HCT116 (cell line): ENCODE data around the gene DDX1. TPM values are rescaled to one million over a fixed set of nuclear protein-coding genes. Genes with fewer than 3 reads are reported as not detected.

Experiments
- ATAC-seq: fragments of 200-7000 bp; cut with Tn5 transposase; 2 replicates; pipeline ENCODE4 v1.9.1; 2020; ENCODE audit warnings: mild to moderate bottlenecking, moderate library complexity
- BruUV-seq: library from RNA; stranded (reverse); fragments of 400-500 nt; replicated peaks from 2 replicates; lab custom pipeline; 2021; lab: Mats Ljungman, UMichigan
- CTCF ChIA-PET: fragments of 300-600 bp; sonication (Branson Sonifier 250); formaldehyde crosslinking; loops from one replicate; lab custom pipeline; 2021; ENCODE audit warnings: antibody characterized with exemption; lab: Charles Lee
- POLR2A ChIA-PET: fragments of 300-600, 350-600 bp; sonication (Branson Sonifier 250); formaldehyde crosslinking; loops from one replicate; lab custom pipeline; 2021; ENCODE audit warnings: antibody characterized with exemption; lab: Charles Lee
- RAD21 ChIA-PET, 2 experiments: fragments of 300-600 bp; sonication (Branson Sonifier 250); formaldehyde crosslinking; loops; one replicate each; lab custom pipeline; 2023; ENCODE audit warnings: low total read pairs in 2 of 2; ENCODE audit not compliant: uncharacterized antibody in 2 of 2, unreplicated experiment in 2 of 2, low non-redundant PET in 1 of 2; lab: Charles Lee
- DNase-seq: peaks from one replicate; pipeline ENCODE4 v3.0.0-alpha.2; 2010; ENCODE audit warnings: low read depth, low spot score
- H2AFZ ChIP-seq: fragments of 200-600 bp; shearing (Covaris generic), sonication (generic); 2 replicates; pipeline ENCODE4 v1.6.1; 2017; ENCODE audit warnings: low read depth, mixed run types, mixed read lengths, antibody characterized with exemption, low read length; ENCODE audit not compliant: poor library complexity, severe bottlenecking
- H3K27ac ChIP-seq: 2 replicates; pipeline ENCODE4 v1.5.1; 2012; ENCODE audit warnings: low read depth, low read length
- H3K27me3 ChIP-seq: fragments of 200-600 bp; sonication (generic); 2 replicates; pipeline ENCODE4 v1.6.1; 2016; ENCODE audit warnings: mixed run types, low read length, mixed read lengths; ENCODE audit not compliant: insufficient read depth
- H3K36me3 ChIP-seq, 2 experiments: fragments of 200-500 bp in 1 of 2; fragments of 200-600 bp in 1 of 2; sonication (Bioruptor generic) in 1 of 2; sonication (generic) in 1 of 2; 2 replicates each; pipeline versions ENCODE4 v1.5.1 to v1.6.1; 2014 to 2016; ENCODE audit warnings: low read length in 2 of 2, inconsistent platforms in 1 of 2, mixed read lengths in 1 of 2, mixed run types in 1 of 2; ENCODE audit not compliant: insufficient read depth in 2 of 2, control insufficient read depth in 1 of 2
- H3K4me1 ChIP-seq, 2 experiments: fragments of 200-600 bp in 1 of 2; sonication (generic) in 1 of 2; 2 replicates each; pipeline versions ENCODE4 v1.5.1 to v1.6.1; 2012 to 2017; ENCODE audit warnings: low read length in 2 of 2, inconsistent platforms in 1 of 2, mild to moderate bottlenecking in 1 of 2, mixed read lengths in 1 of 2, mixed run types in 1 of 2, moderate library complexity in 1 of 2; ENCODE audit not compliant: insufficient read depth in 2 of 2, control insufficient read depth in 1 of 2
- H3K4me2 ChIP-seq: fragments of 200-600 bp; sonication (generic); 2 replicates; pipeline ENCODE4 v1.6.1; 2017; ENCODE audit warnings: mixed run types, low read length, mixed read lengths
- H3K4me3 ChIP-seq, 2 experiments: fragments of 200-600 bp in 1 of 2; sonication (generic) in 1 of 2; replicated peaks in 1 of 2; 2 replicates each; pipeline ENCODE4 v1.5.1; 2011 to 2016; ENCODE audit warnings: low read length in 2 of 2, control low read depth in 1 of 2, low read depth in 1 of 2, mild to moderate bottlenecking in 1 of 2, mixed read lengths in 1 of 2, mixed run types in 1 of 2
- H3K79me2 ChIP-seq: fragments of 200-600 bp; sonication (generic); 2 replicates; pipeline ENCODE4 v1.6.1; 2017; ENCODE audit warnings: mild to moderate bottlenecking, mixed run types, low read length, moderate library complexity, mixed read lengths; ENCODE audit not compliant: insufficient read depth
- H3K9ac ChIP-seq: fragments of 200-600 bp; sonication (generic); 2 replicates; pipeline ENCODE4 v1.6.1; 2016; ENCODE audit warnings: low read length, mixed read lengths
- H3K9me2 ChIP-seq: fragments of 200-600 bp; sonication (generic), shearing (Covaris generic); 2 replicates; pipeline ENCODE4 v1.6.1; 2017; ENCODE audit warnings: mixed run types, mild to moderate bottlenecking, moderate library complexity; ENCODE audit not compliant: insufficient read depth
- H3K9me3 ChIP-seq, 2 experiments: fragments of 200-500 bp in 1 of 2; fragments of 200-600 bp in 1 of 2; sonication (Bioruptor generic) in 1 of 2; sonication (generic) in 1 of 2; 2 replicates each; pipeline ENCODE4 v1.6.1; 2014 to 2017; ENCODE audit warnings: low read length in 2 of 2, mixed read lengths in 2 of 2, inconsistent platforms in 1 of 2, low read depth in 1 of 2, mild to moderate bottlenecking in 1 of 2, mixed run types in 1 of 2, moderate library complexity in 1 of 2; ENCODE audit not compliant: control insufficient read depth in 1 of 2, insufficient read depth in 1 of 2
- H4K20me1 ChIP-seq: fragments of 200-600 bp; sonication (generic), shearing (Covaris generic); 2 replicates; pipeline ENCODE4 v1.6.1; 2017; ENCODE audit warnings: mixed run types, mild to moderate bottlenecking, moderate library complexity; ENCODE audit not compliant: insufficient read depth
- CBX3 ChIP-seq: IDR thresholded peaks from 2 replicates; pipeline ENCODE4 v1.6.1; 2012; ENCODE audit warnings: low read depth
- CEBPB ChIP-seq: IDR thresholded peaks from 2 replicates; pipeline ENCODE4 v1.6.1; 2012; ENCODE audit warnings: low read depth
- EGR1 ChIP-seq: IDR thresholded peaks from 2 replicates; pipeline ENCODE4 v1.6.1; 2012; ENCODE audit warnings: low read depth
- ELF1 ChIP-seq: IDR thresholded peaks from 2 replicates; pipeline ENCODE4 v1.6.1; 2012; ENCODE audit warnings: low read depth, borderline replicate concordance
- EZH2 ChIP-seq: fragments of 200-600 bp; sonication (generic); IDR thresholded peaks from 2 replicates; pipeline ENCODE4 v1.6.1; 2017; ENCODE audit warnings: antibody characterized with exemption, mixed run types
- EZH2phosphoT487 ChIP-seq: fragments of 200-600 bp; IDR thresholded peaks from 2 replicates; pipeline ENCODE4 v1.6.1; 2018; ENCODE audit warnings: antibody characterized with exemption, borderline replicate concordance
- JUND ChIP-seq: IDR thresholded peaks from 2 replicates; pipeline ENCODE4 v1.6.1; 2012
- POLR2A ChIP-seq: IDR thresholded peaks from 2 replicates; pipeline ENCODE4 v1.7.0; 2011; ENCODE audit warnings: borderline replicate concordance; ENCODE audit not compliant: insufficient read depth, insufficient read length; ENCODE audit errors: extremely low read depth
- POLR2AphosphoS5 ChIP-seq: IDR thresholded peaks from 2 replicates; pipeline ENCODE4 v1.6.1; 2011; ENCODE audit warnings: mild to moderate bottlenecking, low read depth, low read length, moderate library complexity
- RAD21 ChIP-seq: IDR thresholded peaks from 2 replicates; pipeline ENCODE4 v1.6.1; 2012; ENCODE audit warnings: low read depth, mild to moderate bottlenecking
- SIN3A ChIP-seq: IDR thresholded peaks from 2 replicates; pipeline ENCODE4 v1.6.1; 2012; ENCODE audit warnings: low read depth
- SRF ChIP-seq: IDR thresholded peaks from 2 replicates; pipeline ENCODE4 v1.6.1; 2012; ENCODE audit warnings: low read depth
- TCF7L2 ChIP-seq: IDR thresholded peaks from 2 replicates; pipeline ENCODE4 v1.7.0; 2011; ENCODE audit warnings: borderline replicate concordance, inconsistent platforms; ENCODE audit not compliant: insufficient read depth, insufficient read length; ENCODE audit errors: extremely low read depth
- YY1 ChIP-seq: IDR thresholded peaks from 2 replicates; pipeline ENCODE4 v1.6.1; 2011; ENCODE audit warnings: low read length, low read depth, moderate library complexity, mild to moderate bottlenecking; ENCODE audit not compliant: insufficient replicate concordance; ENCODE audit errors: extremely low read depth
- ZNF274 ChIP-seq: fragments of 200-500 bp; sonication (Bioruptor generic); IDR thresholded peaks from 2 replicates; pipeline ENCODE4 v1.6.1; 2014; ENCODE audit warnings: mild to moderate bottlenecking, low read depth, low read length, inconsistent platforms
- intact Hi-C: fragments of 100-400 bp; cut with micrococcal nuclease; formaldehyde crosslinking; loops from 2 replicates; pipeline ENCODE4 v1.10.0; 2022
- total RNA-seq: library from RNA; stranded (reverse); gene quantifications from one replicate; pipeline ENCODE4 v1.2.1, GENCODE V29; 2021; ENCODE audit not compliant: unreplicated experiment
- TF ChIP-seq, protein P1 (sequence below): IDR thresholded peaks from 2 replicates; pipeline ENCODE4 v1.6.1; 2012
- TF ChIP-seq, protein P2 (sequence below), 3 experiments: fragments of 200-600 bp in 1 of 3; sonication (generic) in 1 of 3; IDR thresholded peaks in 2 of 3; conservative IDR thresholded peaks in 1 of 3; 2 replicates each; pipeline ENCODE4 v1.5.1; 2012 to 2017; ENCODE audit warnings: low read depth in 2 of 3, low read length in 2 of 3, antibody characterized with exemption in 1 of 3, borderline replicate concordance in 1 of 3, control low read depth in 1 of 3, mild to moderate bottlenecking in 1 of 3, mixed read lengths in 1 of 3, mixed run types in 1 of 3, moderate library complexity in 1 of 3; ENCODE audit not compliant: insufficient read depth in 1 of 3

Gene DDX1
- total RNA-seq, 1 experiment from 2014 or later = 117 TPM

DNA sequence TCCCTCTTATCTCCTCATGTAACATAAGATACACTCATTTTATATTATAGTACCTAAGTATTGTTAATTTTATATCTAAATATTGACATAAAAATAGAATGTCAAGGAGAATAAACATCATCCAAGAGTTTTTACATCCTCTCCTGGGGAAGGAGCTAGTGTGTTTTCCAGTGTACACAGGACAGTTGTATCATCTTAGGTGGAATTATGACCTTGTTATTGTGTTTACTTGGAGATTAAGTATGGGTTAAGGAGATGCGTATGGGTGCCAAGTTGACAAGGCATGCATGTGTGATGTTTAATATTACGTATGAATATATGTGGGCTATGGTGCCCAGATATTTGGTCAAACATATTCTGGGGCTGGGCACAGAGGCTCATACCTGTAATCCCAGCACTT, 11.2 kb upstream of the DDX1 start:
- intact Hi-C loops = no loop called here
- Histone ChIP-seq H3K27ac (no peak overlapping the region), H3K4me1 (peaks cover 0 to 5% of the 10 kb centered on the region in 2 experiments; a peak in 1 of 4 replicates), H3K9me3 (no peaks in the 10 kb centered on the region), H3K27me3 (no peaks in the 10 kb centered on the region), H3K9ac (no peak overlapping the region), H4K20me1 (no peaks in the 10 kb centered on the region), H3K9me2 (no peaks in the 10 kb centered on the region), H2AFZ (no peak overlapping the region), H3K36me3 (no peaks in the 10 kb centered on the region), H3K79me2 (no peaks in the 10 kb centered on the region), H3K4me3 (no peak overlapping the region), H3K4me2 (no peak overlapping the region)
- RAD21 ChIA-PET = no interaction called here
- DNase-seq (no peak), ATAC-seq (no peak)
- TF ChIP-seq YY1 = no peak
- TF ChIP-seq, protein P1, sequence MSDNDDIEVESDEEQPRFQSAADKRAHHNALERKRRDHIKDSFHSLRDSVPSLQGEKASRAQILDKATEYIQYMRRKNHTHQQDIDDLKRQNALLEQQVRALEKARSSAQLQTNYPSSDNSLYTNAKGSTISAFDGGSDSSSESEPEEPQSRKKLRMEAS = no peak
- POLR2A ChIA-PET = no interaction called here
- CTCF ChIA-PET = no interaction called here
- no TSS peak for BruUV-seq

DNA sequence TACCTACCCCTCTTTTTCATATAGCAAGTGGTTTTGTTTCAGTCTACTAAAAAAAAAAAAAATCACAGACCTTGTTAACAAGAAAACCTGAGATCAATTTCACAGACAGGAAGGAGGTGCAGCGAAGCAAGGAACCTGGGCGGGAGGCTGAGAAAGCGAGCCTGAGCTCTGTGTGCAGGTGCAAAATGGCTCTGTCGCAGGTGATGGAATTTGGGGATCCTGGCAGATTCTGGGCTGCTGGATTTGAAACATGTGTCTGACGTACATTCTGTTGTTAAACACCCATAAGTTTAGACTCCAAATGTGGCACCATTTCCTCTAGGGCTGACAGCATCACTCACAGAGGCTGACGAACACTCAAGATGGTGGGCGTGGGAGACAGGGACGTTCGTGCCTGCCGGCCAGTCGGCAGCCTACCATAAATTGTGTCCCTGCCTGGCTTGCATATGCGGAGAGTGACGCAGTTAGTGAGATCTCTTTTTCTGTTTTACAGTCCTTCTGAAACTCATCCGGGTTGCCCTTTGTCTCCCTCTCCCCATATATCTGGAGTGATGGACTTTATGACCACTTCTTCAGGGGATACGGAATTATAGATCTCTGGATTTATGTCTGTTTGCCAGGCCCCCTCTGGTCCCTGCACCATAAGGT, 8.8 kb upstream of the DDX1 start:
- BruUV-seq = no TSS peak
- Histone ChIP-seq H4K20me1 (no peaks in the 10 kb centered on the region), H3K27me3 (no peaks in the 10 kb centered on the region), H3K4me3 (no peak overlapping the region), H3K79me2 (no peaks in the 10 kb centered on the region), H3K9me2 (no peaks in the 10 kb centered on the region), H3K4me1 (peaks cover 0 to 5% of the 10 kb centered on the region in 2 experiments; a peak in 1 of 4 replicates), H3K9ac (no peak overlapping the region), H3K4me2 (no peak overlapping the region), H2AFZ (no peak overlapping the region), H3K36me3 (no peaks in the 10 kb centered on the region), H3K9me3 (no peaks in the 10 kb centered on the region), H3K27ac (no peak overlapping the region)
- DNase-seq (no peak), ATAC-seq (no peak)
- no peak for TF ChIP-seq CEBPB
- no peak for TF ChIP-seq YY1
- no peak for TF ChIP-seq TCF7L2
- TF ChIP-seq ZNF274 = no peak
- TF ChIP-seq EZH2phosphoT487 = no peak
- TF ChIP-seq SIN3A = no peak
- TF ChIP-seq ELF1 = no peak
- no peak for TF ChIP-seq EZH2
- TF ChIP-seq POLR2A = no peak
- TF ChIP-seq, protein P2, sequence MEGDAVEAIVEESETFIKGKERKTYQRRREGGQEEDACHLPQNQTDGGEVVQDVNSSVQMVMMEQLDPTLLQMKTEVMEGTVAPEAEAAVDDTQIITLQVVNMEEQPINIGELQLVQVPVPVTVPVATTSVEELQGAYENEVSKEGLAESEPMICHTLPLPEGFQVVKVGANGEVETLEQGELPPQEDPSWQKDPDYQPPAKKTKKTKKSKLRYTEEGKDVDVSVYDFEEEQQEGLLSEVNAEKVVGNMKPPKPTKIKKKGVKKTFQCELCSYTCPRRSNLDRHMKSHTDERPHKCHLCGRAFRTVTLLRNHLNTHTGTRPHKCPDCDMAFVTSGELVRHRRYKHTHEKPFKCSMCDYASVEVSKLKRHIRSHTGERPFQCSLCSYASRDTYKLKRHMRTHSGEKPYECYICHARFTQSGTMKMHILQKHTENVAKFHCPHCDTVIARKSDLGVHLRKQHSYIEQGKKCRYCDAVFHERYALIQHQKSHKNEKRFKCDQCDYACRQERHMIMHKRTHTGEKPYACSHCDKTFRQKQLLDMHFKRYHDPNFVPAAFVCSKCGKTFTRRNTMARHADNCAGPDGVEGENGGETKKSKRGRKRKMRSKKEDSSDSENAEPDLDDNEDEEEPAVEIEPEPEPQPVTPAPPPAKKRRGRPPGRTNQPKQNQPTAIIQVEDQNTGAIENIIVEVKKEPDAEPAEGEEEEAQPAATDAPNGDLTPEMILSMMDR (IDR thresholded peaks at IDR 0.05 in 2 of 3, conservative IDR thresholded peaks at IDR 0.05 in 1 of 3; ENCODE audit: borderline replicate concordance in 1 of 3, insufficient read depth in 1 of 3, low read depth in 2 of 3, low read length in 2 of 3) = no peak
- TF ChIP-seq POLR2AphosphoS5 = no peak
- TF ChIP-seq EGR1 = no peak
- no peak for TF ChIP-seq JUND
- TF ChIP-seq RAD21 = no peak
- TF ChIP-seq SRF = no peak
- TF ChIP-seq CBX3 = no peak
- ChIA-PET POLR2A (no interaction called here), RAD21 (no interaction called here), CTCF (no interaction called here)
- intact Hi-C loops = no loop called here
